Left ventricle myocardium superior (tissue), 1 donor: Measurements from ENCODE around the gene COIL. TPM values are rescaled to one million over a fixed set of nuclear protein-coding genes. Genes with fewer than 3 reads are reported as not detected.
A peak's percentile ranks its signal among the peaks of the same experiment; 100 is the strongest.
"Not testable (repeated sequence)": the region's sequence is repeated elsewhere in the genome, so short reads cannot be mapped to it uniquely, and the experiment has no call there.

Experiments
- ATAC-seq: fragments of 200-7000 bp; cut with Tn5 transposase; one replicate; pipeline ENCODE4 v1.9.1; 2020; ENCODE audit warnings: mild to moderate bottlenecking, moderate library complexity
- DNase-seq: peaks from one replicate; pipeline ENCODE4 v3.0.0-alpha.2; 2020
- intact Hi-C: fragments of 100-400 bp; cut with micrococcal nuclease; formaldehyde crosslinking; loops from one replicate; pipeline ENCODE4 v1.11.0; 2022
- total RNA-seq: library from RNA; stranded (reverse); fragmentation: NEBNext Ultra II Directional; extraction: Animal tissue kit (Norgen Biotek cat#: 25700); gene quantifications from one replicate; pipeline ENCODE4 v1.2.1, GENCODE V29; 2021
- donor health status: DM: no; HTN: yes; CAD: no; lungs with severe emphysema.

COIL gene
- total RNA-seq, 1 donor from 2014 or later = 8.1 TPM

GRCh38 chr17:56982312-56982711 lies 21.5 kb upstream of the COIL start:
- ATAC-seq (no peak), DNase-seq (no peak)
- intact Hi-C loops = no loop called here

GRCh38 chr17:56980526-56980925 lies 19.7 kb upstream of the COIL start:
- DNase-seq, intact Hi-C loops, ATAC-seq: not testable (repeated sequence)

- intact Hi-C loops = no loop called here
- DNase-seq (no peak), ATAC-seq (no peak)
Measured at GRCh38 chr17:56979091-56979480, 18.2 kb upstream of the COIL start.

- peak; percentile 43 for ATAC-seq
- intact Hi-C loops = no loop called here
- no peak for DNase-seq
Measured at GRCh38 chr17:56978441-56979090, 17.7 kb upstream of the COIL start.

- ATAC-seq (peak; percentile 96), DNase-seq (peak; percentile 92)
- intact Hi-C loops = no loop called here
Measured at GRCh38 chr17:56977673-56978395, 17.0 kb upstream of the COIL start, which contains the start of gene SCPEP1. Gene SCPEP1, plus strand, starts transcription at chr17:56978131. Its CDS starts 29 bp downstream, at chr17:56978160.

GRCh38 chr17:56976941-56977608 lies 16.2 kb upstream of the COIL start:
- DNase-seq = no peak
- intact Hi-C loops = no loop called here
- peak; percentile 35 for ATAC-seq

- intact Hi-C loops = no loop called here
- ATAC-seq = no peak
- no peak for DNase-seq
Measured at GRCh38 chr17:56975656-56976055, 14.8 kb upstream of the COIL start.

- no peak for DNase-seq
- intact Hi-C loops = no loop called here
- ATAC-seq = no peak
Measured at GRCh38 chr17:56974055-56974454, 13.2 kb upstream of the COIL start.

- DNase-seq (no peak), ATAC-seq (no peak)
- intact Hi-C loops = no loop called here
Measured at GRCh38 chr17:56973520-56973919, 12.7 kb upstream of the COIL start.

- intact Hi-C loops = no loop called here
- ATAC-seq (no peak), DNase-seq (no peak)
Measured at GRCh38 chr17:56972111-56972730, 11.4 kb upstream of the COIL start.

- ATAC-seq = no peak
- intact Hi-C loops = no loop called here
- no peak for DNase-seq
Measured at GRCh38 chr17:56970974-56971373, 10.1 kb upstream of the COIL start.

- ATAC-seq (no peak), DNase-seq (no peak)
- intact Hi-C loops = no loop called here
Measured at GRCh38 chr17:56966338-56966737, 5.5 kb upstream of the COIL start.

GRCh38 chr17:56965681-56966080 lies 4.8 kb upstream of the COIL start:
- intact Hi-C loops, DNase-seq, ATAC-seq: not testable (repeated sequence)

GRCh38 chr17:56965241-56965640 lies 4.4 kb upstream of the COIL start:
- DNase-seq, ATAC-seq, intact Hi-C loops: not testable (repeated sequence)

- ATAC-seq (no peak), DNase-seq (no peak)
- intact Hi-C loops = no loop called here
Measured at GRCh38 chr17:56956992-56957391, 3.9 kb downstream of the COIL start.

GRCh38 chr17:56949595-56949994 lies 11.3 kb downstream of the COIL start:
- DNase-seq = no peak
- no peak for ATAC-seq
- intact Hi-C loops = no loop called here

- ATAC-seq = no peak
- intact Hi-C loops = no loop called here
- DNase-seq = no peak
Measured at GRCh38 chr17:56948491-56948890, 12.4 kb downstream of the COIL start.

- no peak for DNase-seq
- ATAC-seq = no peak
- intact Hi-C loops = no loop called here
Measured at GRCh38 chr17:56947741-56948140, 13.1 kb downstream of the COIL start.

GRCh38 chr17:56945938-56946505 lies 14.8 kb downstream of the COIL start:
- intact Hi-C loops = no loop called here
- DNase-seq (no peak), ATAC-seq (no peak)
